PFSK-1 (cell line): ENCODE results near the gene RHOXF1.

ENCODE experiments used
- FOXP2 ChIP-seq: optimal IDR thresholded peaks from 2 replicates; pipeline ENCODE3; 2011; ENCODE audit warnings: borderline replicate concordance, control low read depth, inconsistent platforms; ENCODE audit not compliant: insufficient read depth; ENCODE audit errors: extremely low read length, extremely low read depth
- POLR2AphosphoS5 ChIP-seq: IDR thresholded peaks from 2 replicates; pipeline ENCODE4 v1.6.1; 2012; ENCODE audit warnings: low read depth, mild to moderate bottlenecking, control low read depth, low read length, moderate library complexity
- SIN3A ChIP-seq: IDR thresholded peaks from 2 replicates; pipeline ENCODE4 v1.6.1; 2012; ENCODE audit warnings: mild to moderate bottlenecking, low read length, moderate library complexity, borderline replicate concordance; ENCODE audit not compliant: insufficient read depth
- TAF1 ChIP-seq: IDR thresholded peaks from 2 replicates; pipeline ENCODE4 v1.6.1; 2012; ENCODE audit warnings: low read length, control low read depth, borderline replicate concordance; ENCODE audit not compliant: insufficient read depth
- TF ChIP-seq, protein P1 (sequence below), 2 experiments: IDR thresholded peaks; 2 replicates each; pipeline versions ENCODE4 v1.6.1 to v1.8.0; 2011 to 2012; ENCODE audit warnings: low read depth in 2 of 2, low read length in 2 of 2, control low read depth in 1 of 2, inconsistent platforms in 1 of 2, mild to moderate bottlenecking in 1 of 2, moderate library complexity in 1 of 2; ENCODE audit not compliant: insufficient read depth in 1 of 2

DNA sequence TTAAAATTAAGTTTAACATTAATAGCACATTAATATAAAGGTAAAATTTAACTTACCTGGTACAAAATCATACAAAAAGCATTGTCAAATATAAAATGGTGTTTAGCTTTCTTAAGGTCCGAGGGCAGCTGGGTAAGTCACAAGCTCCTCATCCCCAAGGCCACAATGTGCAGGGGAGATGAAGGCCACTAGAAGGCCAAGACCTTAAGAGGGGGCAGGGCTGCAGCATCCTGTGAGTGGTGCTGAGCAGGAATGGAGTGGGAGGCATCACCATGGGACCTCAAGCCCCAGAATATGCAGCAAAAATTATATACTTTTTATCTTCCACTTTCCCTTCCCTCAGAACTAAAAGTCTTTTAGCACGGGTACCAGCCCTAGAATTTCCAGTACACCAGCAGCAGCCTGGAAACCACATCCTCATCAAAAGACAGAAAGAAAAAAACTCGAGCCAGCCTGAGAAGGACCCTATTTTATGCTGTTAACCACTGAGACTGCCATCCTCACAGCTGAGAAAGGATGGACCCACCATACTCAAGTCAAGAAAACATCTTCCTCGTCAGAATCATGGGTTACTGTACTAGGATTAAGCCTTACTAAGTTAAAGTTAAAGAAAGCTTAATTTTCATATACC is 29.7 kb upstream of the RHOXF1 start:
- TF ChIP-seq POLR2AphosphoS5 (no peak), TAF1 (no peak), SIN3A (no peak), FOXP2 (no peak)
- TF ChIP-seq, protein P1, sequence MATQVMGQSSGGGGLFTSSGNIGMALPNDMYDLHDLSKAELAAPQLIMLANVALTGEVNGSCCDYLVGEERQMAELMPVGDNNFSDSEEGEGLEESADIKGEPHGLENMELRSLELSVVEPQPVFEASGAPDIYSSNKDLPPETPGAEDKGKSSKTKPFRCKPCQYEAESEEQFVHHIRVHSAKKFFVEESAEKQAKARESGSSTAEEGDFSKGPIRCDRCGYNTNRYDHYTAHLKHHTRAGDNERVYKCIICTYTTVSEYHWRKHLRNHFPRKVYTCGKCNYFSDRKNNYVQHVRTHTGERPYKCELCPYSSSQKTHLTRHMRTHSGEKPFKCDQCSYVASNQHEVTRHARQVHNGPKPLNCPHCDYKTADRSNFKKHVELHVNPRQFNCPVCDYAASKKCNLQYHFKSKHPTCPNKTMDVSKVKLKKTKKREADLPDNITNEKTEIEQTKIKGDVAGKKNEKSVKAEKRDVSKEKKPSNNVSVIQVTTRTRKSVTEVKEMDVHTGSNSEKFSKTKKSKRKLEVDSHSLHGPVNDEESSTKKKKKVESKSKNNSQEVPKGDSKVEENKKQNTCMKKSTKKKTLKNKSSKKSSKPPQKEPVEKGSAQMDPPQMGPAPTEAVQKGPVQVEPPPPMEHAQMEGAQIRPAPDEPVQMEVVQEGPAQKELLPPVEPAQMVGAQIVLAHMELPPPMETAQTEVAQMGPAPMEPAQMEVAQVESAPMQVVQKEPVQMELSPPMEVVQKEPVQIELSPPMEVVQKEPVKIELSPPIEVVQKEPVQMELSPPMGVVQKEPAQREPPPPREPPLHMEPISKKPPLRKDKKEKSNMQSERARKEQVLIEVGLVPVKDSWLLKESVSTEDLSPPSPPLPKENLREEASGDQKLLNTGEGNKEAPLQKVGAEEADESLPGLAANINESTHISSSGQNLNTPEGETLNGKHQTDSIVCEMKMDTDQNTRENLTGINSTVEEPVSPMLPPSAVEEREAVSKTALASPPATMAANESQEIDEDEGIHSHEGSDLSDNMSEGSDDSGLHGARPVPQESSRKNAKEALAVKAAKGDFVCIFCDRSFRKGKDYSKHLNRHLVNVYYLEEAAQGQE (IDR thresholded peaks at IDR 0.05; ENCODE audit: insufficient read depth in 1 of 2, low read depth in 2 of 2, low read length in 2 of 2) = no peak
